Stimulated activated naive CD8-positive, alpha-beta T cell treated with anti-CD3 and anti-CD28 coated beads, Interleukin-15, amount 100 ng/mL, for 72 hours (primary cell): Measurements from ENCODE around the gene MED12L.
"Not testable (repeated sequence)": the region's sequence is repeated elsewhere in the genome, so short reads cannot be mapped to it uniquely, and the experiment has no call there.

Experiments used
- ATAC-seq: fragments of 150-1000 bp; cut with Tn5 transposase; 2 replicates; pipeline ENCODE4 v1.10.0; 2021; ENCODE audit warnings: mild to moderate bottlenecking, moderate library complexity
- DNase-seq, 2 donors: peaks; one replicate each; pipeline ENCODE4 v3.0.0; 2021 to 2022
- H3K27ac Mint-ChIP-seq, 2 donors: one replicate each; pipeline ENCODE4 v1.8.0; 2022; ENCODE audit warnings: mild to moderate bottlenecking in 2 of 2, mixed read lengths in 2 of 2, moderate library complexity in 2 of 2
- H3K27me3 Mint-ChIP-seq: one replicate; pipeline ENCODE4 v1.8.0; 2022; ENCODE audit warnings: mixed read lengths
- H3K4me1 Mint-ChIP-seq: one replicate; pipeline ENCODE4 v1.8.0; 2022; ENCODE audit warnings: mild to moderate bottlenecking, mixed read lengths
- H3K4me3 Mint-ChIP-seq, 2 donors: one replicate each; pipeline ENCODE4 v1.8.0; 2022; ENCODE audit warnings: mild to moderate bottlenecking in 2 of 2, mixed read lengths in 2 of 2, moderate library complexity in 1 of 2
- H3K9me3 Mint-ChIP-seq, 2 donors: one replicate each; pipeline ENCODE4 v1.8.0; 2022; ENCODE audit warnings: mixed read lengths in 2 of 2

MED12L gene, protein sequence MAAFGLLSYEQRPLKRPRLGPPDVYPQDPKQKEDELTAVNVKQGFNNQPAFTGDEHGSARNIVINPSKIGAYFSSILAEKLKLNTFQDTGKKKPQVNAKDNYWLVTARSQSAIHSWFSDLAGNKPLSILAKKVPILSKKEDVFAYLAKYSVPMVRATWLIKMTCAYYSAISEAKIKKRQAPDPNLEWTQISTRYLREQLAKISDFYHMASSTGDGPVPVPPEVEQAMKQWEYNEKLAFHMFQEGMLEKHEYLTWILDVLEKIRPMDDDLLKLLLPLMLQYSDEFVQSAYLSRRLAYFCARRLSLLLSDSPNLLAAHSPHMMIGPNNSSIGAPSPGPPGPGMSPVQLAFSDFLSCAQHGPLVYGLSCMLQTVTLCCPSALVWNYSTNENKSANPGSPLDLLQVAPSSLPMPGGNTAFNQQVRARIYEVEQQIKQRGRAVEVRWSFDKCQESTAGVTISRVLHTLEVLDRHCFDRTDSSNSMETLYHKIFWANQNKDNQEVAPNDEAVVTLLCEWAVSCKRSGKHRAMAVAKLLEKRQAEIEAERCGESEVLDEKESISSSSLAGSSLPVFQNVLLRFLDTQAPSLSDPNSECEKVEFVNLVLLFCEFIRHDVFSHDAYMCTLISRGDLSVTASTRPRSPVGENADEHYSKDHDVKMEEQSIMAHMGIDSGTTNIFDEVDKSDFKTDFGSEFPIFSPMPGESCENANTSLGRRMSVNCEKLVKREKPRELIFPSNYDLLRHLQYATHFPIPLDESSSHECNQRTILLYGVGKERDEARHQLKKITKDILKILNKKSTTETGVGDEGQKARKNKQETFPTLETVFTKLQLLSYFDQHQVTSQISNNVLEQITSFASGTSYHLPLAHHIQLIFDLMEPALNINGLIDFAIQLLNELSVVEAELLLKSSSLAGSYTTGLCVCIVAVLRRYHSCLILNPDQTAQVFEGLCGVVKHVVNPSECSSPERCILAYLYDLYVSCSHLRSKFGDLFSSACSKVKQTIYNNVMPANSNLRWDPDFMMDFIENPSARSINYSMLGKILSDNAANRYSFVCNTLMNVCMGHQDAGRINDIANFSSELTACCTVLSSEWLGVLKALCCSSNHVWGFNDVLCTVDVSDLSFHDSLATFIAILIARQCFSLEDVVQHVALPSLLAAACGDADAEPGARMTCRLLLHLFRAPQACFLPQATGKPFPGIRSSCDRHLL (N-terminal part only)

DNA sequence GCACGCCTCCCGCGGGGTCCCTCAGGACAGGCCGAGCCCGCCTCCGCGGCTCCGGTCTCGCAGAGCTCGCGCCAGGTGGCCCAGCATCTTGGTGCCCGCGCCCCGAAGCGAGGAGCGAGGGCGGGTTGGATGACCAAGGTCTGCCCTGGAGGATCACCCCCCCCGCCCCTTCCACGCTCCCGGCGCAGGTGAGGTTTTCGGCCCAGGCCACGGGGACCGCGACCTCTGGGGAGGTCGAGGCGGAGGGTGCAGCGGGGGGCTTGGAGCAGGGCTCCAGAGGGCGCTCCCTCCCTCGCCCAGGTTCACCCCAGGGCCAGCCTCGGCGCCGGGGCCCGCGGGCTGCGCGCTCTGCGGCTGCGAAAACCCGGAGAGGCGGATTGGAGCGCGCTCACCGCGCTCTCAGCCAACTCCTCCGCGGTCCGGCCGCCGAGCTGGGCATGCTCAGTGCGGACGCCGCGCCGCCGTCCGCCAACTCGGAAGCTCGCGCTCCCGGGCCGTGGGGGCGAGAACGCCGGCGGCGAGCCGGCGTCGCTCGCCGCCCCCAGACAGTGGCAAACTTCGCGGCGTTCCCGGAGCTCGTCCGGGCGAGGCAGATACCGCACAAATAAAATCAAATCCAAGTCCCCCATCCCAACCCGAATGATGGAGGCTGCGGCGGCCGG, at the start of gene MED12L:
MED12L (plus strand) TSS at position 438 of the 662 bp plus-strand sequence. CDS start 1,263 bp downstream, outside the sequence.
- Mint-ChIP-seq H3K4me1 (peaks cover 11% of the 10 kb centered on the region), H3K27ac (peak within 1 kb of the TSS in 1 of 2 donors; percentile 31), H3K27me3 (peaks cover 60% of the 10 kb centered on the region), H3K9me3 (no peaks in the 10 kb centered on the region), H3K4me3 (peak within 1 kb of the TSS; percentile 92 to 94)
- ATAC-seq (peak; percentile 75), DNase-seq (peak; percentile 76)

DNA sequence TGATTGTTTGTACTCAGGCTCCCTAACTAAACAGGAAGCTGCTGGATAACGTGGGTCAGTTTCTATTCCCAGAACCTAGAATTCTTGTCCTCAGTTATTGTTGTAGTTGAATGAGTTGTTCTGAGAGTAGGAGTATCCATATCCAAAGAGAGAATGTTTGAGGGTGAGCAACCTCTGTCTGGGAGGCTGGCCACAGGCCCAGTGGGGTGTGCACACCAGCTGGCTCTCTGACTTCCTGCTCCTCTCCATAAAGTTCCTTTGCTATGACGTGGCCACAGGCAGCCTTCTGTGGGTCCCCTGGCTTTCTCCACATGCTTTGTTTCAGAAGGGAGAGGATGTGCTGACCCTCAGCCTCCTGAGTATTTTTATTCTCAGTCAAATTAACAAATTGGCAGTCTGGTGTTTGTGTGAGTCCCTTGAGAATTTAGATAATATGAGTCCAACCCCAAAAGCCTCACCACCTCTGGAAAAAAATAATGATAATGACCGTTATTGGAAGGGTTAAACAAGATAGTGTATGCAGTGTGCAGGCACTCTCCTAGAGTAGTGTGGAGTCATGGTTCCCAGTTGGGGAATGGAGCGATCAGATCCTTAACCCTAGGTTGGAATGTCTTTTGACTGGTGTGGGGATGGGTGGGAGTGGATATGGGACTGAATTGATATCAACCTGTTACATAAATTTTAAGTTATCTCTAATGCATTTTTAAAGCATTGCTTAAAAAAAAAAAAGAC, 47.6 kb upstream of the MED12L start:
- DNase-seq (no peak), ATAC-seq (no peak)
- H3K9me3 Mint-ChIP-seq, result no peaks in the 10 kb centered on the region
- no peak overlapping the region for H3K27ac Mint-ChIP-seq
- H3K27me3 Mint-ChIP-seq, result no peaks in the 10 kb centered on the region
- H3K4me3 Mint-ChIP-seq, result no peak overlapping the region
- H3K4me1 Mint-ChIP-seq, result no peaks in the 10 kb centered on the region

DNA sequence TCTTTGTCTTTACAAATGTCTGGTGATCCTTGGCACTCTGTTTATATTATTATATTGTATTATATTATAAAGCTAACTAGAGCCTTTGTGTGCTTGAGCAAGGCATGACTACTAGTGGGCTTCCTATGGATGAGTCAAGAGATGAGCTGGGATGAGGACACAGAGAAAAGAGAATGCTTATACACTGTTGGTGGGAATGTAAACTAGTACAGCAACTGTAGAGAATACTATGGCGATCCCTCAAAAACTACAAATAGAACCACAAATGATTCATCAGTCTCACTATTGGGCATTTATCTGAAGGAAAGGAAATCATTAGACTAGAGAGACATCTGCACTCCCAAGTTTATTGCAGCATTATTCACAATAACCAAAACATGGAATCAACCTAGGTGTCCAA, 40.8 kb upstream of the MED12L start:
- no peaks in the 10 kb centered on the region for H3K9me3 Mint-ChIP-seq
- H3K4me1 Mint-ChIP-seq, result no peaks in the 10 kb centered on the region
- no peak for ATAC-seq
- H3K4me3 Mint-ChIP-seq, result no peak overlapping the region
- DNase-seq, result no peak
- H3K27me3 Mint-ChIP-seq, result no peaks in the 10 kb centered on the region
- H3K27ac Mint-ChIP-seq, result no peak overlapping the region

DNA sequence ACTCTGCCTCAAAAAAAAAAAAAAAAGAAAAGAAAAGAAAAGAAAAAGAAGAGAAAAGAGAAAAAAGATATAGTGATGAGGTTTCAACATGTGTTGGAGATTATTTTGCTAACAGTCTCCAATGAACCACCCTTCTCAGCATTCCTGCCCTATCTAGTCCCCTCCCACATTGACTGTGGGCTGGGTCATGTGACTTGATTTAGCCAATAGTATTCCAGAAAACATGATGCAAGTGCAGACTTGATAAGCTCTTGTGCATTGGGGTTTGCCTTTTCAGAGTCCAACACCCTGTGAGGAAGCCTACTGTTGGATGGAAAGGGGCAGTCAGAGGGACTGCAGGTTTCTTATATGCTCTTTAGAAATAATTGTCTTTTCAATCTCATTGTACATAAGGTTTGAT, 37.8 kb upstream of the MED12L start:
- DNase-seq (no peak), ATAC-seq (no peak)
- no peak overlapping the region for H3K4me3 Mint-ChIP-seq
- no peaks in the 10 kb centered on the region for H3K27me3 Mint-ChIP-seq
- H3K27ac Mint-ChIP-seq, result peak overlapping the region in 1 of 2 donors; percentile 3
- no peaks in the 10 kb centered on the region for H3K9me3 Mint-ChIP-seq
- no peaks in the 10 kb centered on the region for H3K4me1 Mint-ChIP-seq

DNA sequence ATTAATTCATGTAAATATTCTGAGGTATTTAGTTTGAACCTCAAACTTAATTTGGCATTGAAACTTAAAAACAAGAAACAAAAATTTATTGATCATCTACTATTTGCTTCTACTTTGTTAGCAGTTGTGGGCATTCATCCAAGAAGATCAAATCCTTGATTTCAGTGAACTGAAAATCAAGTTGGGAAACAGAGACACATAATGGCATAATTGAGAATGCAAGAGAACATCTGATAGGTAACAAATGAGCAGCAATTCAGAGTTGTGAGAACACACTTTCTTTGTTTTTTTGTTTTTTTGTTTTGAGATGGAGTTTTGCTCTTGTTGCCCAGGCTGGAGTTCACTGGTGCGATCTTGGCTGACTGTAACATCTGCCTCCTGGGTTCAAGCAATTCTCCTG, 33.9 kb upstream of the MED12L start:
- H3K4me3 Mint-ChIP-seq, result no peak overlapping the region
- H3K9me3 Mint-ChIP-seq, result no peaks in the 10 kb centered on the region
- no peak overlapping the region for H3K27ac Mint-ChIP-seq
- no peaks in the 10 kb centered on the region for H3K4me1 Mint-ChIP-seq
- ATAC-seq, result no peak
- H3K27me3 Mint-ChIP-seq, result peaks cover 17% of the 10 kb centered on the region
- DNase-seq, result no peak

DNA sequence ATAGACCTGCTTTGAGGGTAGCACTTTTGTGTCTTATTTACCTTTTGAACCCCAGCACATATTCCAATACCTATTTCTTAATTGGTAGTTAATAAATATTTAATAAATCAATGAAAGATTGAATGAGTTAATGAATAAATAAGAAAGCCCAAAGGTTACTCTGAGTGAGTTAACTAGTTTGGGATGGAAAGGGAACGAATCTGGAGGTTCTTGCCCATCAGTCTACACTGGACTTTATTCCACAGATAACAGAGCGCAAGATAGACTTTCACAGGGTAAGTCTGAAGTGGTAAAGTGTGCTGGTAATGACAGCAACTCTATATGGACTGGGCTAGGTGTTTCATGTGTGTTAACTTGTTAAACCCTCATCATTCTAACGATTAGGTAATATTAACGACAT, 33.1 kb upstream of the MED12L start:
- Mint-ChIP-seq H3K4me3 (no peak overlapping the region), H3K9me3 (no peaks in the 10 kb centered on the region), H3K27me3 (peaks cover 17% of the 10 kb centered on the region), H3K27ac (no peak overlapping the region), H3K4me1 (no peaks in the 10 kb centered on the region)
- no peak for ATAC-seq
- DNase-seq, result no peak

DNA sequence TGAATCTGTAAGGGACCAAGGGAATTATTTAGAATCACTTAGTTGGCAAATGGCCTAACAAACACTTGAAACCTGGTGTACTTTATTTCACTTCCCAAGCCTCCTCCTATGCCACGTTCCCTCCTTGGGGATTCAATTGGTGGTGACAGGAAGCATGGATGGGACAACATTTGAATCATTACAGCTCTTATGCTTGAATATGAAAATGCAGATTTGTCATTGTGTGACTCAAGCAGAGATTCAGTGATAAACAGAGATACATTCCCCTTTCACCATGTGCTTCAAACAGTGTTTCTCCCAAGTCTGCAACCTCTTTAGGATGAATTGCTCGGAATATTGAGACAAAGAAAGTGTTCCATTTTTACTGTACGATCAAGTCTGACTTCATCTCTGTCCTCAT, 32.7 kb upstream of the MED12L start:
- no peak for ATAC-seq
- H3K4me3 Mint-ChIP-seq, result no peak overlapping the region
- no peaks in the 10 kb centered on the region for H3K4me1 Mint-ChIP-seq
- H3K27me3 Mint-ChIP-seq, result peaks cover 17% of the 10 kb centered on the region
- H3K27ac Mint-ChIP-seq, result no peak overlapping the region
- no peaks in the 10 kb centered on the region for H3K9me3 Mint-ChIP-seq
- DNase-seq, result no peak

DNA sequence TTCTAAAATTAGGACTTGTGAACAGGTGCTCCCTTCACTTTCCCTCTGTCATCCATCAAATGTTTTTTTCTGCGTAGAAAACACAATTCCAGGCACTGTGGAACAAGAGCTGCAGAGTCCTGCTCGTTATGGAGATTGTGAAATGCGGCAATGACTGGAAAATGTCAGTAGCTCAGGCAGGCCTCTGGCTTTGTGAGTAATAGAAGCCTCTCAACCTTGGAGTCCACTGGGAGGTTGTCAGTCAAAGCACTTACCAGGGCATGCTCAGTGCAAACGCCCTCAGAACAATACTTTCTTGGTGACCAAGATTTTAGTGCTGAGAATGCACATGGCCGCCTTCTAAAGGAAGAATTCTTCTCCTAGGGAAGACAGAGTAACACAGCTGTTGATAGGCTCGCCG, 26.7 kb upstream of the MED12L start:
- no peak overlapping the region for H3K27ac Mint-ChIP-seq
- DNase-seq (no peak), ATAC-seq (no peak)

DNA sequence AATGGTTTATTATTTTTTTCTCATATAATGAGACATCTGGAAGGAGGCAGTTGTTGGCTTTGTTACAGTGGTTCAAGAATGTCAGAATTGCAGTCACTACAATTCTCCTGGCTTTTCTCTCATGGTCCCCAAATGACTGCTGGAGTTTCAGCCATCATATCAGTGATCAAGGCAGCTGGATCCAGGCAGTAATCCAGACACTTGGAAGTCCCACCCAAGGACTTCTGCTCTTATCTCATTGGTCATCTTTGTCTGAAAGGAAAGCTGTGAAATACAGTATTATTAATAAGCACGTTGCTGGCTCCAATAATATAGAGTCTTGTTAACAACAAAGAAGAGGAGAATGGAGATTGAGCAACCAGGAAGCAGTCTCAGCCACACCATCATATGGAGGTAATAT, 22.9 kb upstream of the MED12L start:
- no peak for DNase-seq
- ATAC-seq, result no peak
- no peaks in the 10 kb centered on the region for H3K4me1 Mint-ChIP-seq
- H3K4me3 Mint-ChIP-seq, result no peak overlapping the region
- no peak overlapping the region for H3K27ac Mint-ChIP-seq
- H3K9me3 Mint-ChIP-seq, result no peaks in the 10 kb centered on the region
- H3K27me3 Mint-ChIP-seq, result no peaks in the 10 kb centered on the region

More for the DNA sequence above, 26.7 kb upstream of the MED12L start:
- H3K4me1 Mint-ChIP-seq, result no peaks in the 10 kb centered on the region
- H3K4me3 Mint-ChIP-seq, result no peak overlapping the region
- peaks cover 17% of the 10 kb centered on the region for H3K27me3 Mint-ChIP-seq
- no peaks in the 10 kb centered on the region for H3K9me3 Mint-ChIP-seq

DNA sequence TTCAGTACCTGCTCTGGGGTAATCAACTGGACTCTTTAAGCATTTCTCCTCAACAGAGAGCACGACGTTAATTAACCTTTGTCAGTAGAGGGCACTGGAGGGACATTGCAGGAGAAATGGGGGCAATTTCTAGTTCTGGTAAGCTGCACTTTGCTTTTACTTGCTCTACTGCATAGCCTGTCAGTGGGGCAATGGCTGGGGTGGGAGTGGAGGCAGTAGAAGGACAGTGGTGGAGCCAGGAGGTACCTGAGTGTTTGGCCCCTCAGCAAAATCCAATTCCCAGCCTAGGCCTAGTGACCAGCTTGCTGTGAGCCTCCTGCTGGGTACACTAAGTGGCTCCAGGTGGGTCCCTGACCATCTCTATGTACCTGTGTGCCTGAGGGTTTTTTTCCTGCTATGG, 18.3 kb upstream of the MED12L start:
- Mint-ChIP-seq H3K27me3 (no peaks in the 10 kb centered on the region), H3K4me1 (no peaks in the 10 kb centered on the region), H3K4me3 (no peak overlapping the region), H3K27ac (no peak overlapping the region), H3K9me3 (no peaks in the 10 kb centered on the region)
- ATAC-seq, result peak; percentile 53
- DNase-seq, result no peak

DNA sequence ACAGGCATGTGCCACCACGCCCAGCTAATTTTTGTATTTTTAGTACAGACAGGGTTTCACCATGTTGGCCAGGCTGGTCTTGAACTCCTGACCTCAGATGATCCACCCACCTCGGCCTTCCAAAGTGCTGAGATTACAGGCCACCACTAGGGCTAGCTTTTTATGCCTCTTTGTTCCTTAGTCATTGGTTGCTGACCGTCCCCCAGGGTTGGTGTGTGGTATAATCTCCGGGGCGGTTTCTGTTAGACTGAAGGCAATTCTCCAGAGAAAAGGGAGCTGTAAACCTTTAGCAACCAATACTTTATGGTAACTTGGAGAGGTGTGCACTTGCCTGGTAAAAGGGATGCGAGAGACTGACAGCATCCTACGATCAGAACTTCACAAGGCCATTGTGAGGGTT, 12.6 kb upstream of the MED12L start:
- not testable (repeated sequence) for H3K4me1 Mint-ChIP-seq, H3K9me3 Mint-ChIP-seq, H3K27me3 Mint-ChIP-seq, H3K4me3 Mint-ChIP-seq, H3K27ac Mint-ChIP-seq, ATAC-seq, DNase-seq

DNA sequence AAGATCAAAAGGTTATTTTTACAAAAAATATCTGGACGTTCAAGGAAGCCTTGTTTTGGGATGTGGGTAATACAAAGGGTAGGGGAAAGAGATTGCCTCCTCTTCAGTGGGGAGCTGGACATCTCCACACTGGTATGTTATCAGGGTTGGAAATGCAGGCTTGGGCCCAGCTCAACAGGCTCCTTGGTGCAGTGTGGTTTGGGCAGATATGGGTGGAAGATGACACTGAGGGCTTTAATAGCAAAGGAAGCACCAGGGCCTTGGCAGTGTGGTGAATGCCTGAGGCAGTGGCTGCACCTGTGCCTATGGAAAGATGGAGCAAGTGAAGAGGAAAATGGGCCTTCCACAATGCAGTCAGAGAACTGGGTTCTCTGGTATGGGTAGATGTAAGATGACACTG, 11.2 kb upstream of the MED12L start:
- Mint-ChIP-seq H3K9me3 (no peaks in the 10 kb centered on the region), H3K4me3 (no peak overlapping the region), H3K4me1 (no peaks in the 10 kb centered on the region), H3K27ac (no peak overlapping the region), H3K27me3 (no peaks in the 10 kb centered on the region)
- DNase-seq, result no peak
- ATAC-seq, result no peak

DNA sequence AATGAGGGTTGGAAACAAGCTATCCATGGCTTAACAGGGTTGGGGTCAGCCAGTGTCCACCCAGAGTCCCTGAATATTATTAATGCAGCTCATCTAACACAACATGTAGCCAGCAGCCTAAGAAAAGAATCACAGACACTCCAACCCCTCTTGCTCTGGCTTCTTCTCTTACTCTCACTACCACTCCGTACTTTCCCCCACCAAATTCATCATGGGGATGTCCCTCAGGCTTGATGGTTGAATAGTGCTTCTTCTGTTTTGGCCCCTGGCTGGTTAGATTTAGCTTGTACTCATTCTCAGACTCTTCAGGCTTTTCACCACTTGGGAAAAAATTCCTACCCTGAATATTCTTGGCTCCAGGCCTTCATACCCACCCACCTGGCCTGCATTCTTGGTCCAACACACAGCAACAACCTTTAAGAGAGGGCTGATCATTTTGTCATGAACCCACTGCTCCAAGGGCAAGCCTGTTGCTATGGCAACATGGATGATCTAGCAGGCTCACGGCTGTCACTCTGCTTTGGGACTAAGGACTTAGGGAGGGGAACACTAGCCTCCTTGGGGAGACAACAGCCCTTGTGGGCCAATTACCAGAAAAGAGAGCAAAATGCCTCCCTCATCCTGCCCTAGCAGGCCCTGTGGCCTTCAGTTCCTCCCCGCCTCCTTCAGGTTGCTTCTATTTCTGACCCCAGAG, 9.4 kb upstream of the MED12L start:
- ATAC-seq (peak; percentile 73), DNase-seq (no peak)
- peaks cover 6% of the 10 kb centered on the region for H3K27me3 Mint-ChIP-seq
- no peak overlapping the region for H3K4me3 Mint-ChIP-seq
- H3K9me3 Mint-ChIP-seq, result no peaks in the 10 kb centered on the region
- no peaks in the 10 kb centered on the region for H3K4me1 Mint-ChIP-seq
- H3K27ac Mint-ChIP-seq, result no peak overlapping the region

DNA sequence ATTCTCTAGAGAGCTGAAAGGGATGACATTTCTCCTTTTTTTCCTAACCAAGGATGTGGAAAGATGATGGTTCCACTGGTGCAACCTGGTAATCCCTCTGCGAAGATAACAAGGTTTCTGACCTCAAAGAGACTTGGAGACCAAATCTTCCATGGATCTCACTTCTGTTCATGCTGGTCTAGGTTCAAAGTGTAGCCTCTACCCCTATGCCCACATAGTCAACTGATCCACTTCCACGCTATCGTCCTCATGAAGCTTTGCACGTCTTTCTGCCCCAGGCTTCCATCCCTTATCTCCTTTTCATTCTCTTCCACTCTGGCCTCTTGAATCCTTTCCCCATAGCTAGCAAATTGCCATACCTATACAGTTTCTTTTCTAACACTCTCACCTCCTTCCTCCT, 8.8 kb upstream of the MED12L start:
- peaks cover 10% of the 10 kb centered on the region for H3K27me3 Mint-ChIP-seq
- DNase-seq (no peak), ATAC-seq (no peak)
- H3K4me3 Mint-ChIP-seq, result no peak overlapping the region
- H3K9me3 Mint-ChIP-seq, result no peaks in the 10 kb centered on the region
- H3K27ac Mint-ChIP-seq, result no peak overlapping the region
- H3K4me1 Mint-ChIP-seq, result no peaks in the 10 kb centered on the region
